Breast epithelium (tissue), 3 donors: ENCODE measurements around the gene RNF31.

ENCODE experiments used
- CTCF ChIP-seq, 3 donors: fragments of 450-650 bp; IDR thresholded peaks; one replicate each; pipeline ENCODE4 v1.5.1; 2016 to 2017; ENCODE audit warnings: antibody characterized with exemption in 3 of 3, mild to moderate bottlenecking in 3 of 3, moderate library complexity in 3 of 3
- POLR2A ChIP-seq: fragments of 450-650 bp; IDR thresholded peaks from one replicate; pipeline ENCODE4 v1.6.1; 2016; ENCODE audit warnings: antibody characterized with exemption, mild to moderate bottlenecking, moderate library complexity
- POLR2AphosphoS5 ChIP-seq, 3 donors: sonication (generic); formaldehyde crosslinking; IDR thresholded peaks; one replicate each; pipeline ENCODE4 v1.6.1; 2017; ENCODE audit warnings: antibody characterized with exemption in 3 of 3

- peak; percentile 62 to 75 (median 75) for TF ChIP-seq CTCF (IDR thresholded peaks at IDR 0.05)
- peak; percentile 64 for TF ChIP-seq POLR2A
- peak in 2 of 3 donors; percentile 58 to 71 for TF ChIP-seq POLR2AphosphoS5 (IDR thresholded peaks at IDR 0.05)
Observed at GRCh38 chr14:24141097-24141880, 6.0 kb upstream of the RNF31 start, which contains the start of gene EMC9.
